ENCODE results near the gene NAGPA. TPM values are rescaled to one million over a fixed set of nuclear protein-coding genes. Genes with fewer than 3 reads are reported as not detected.

NAGPA gene
- total RNA-seq, 4 donors from 2014 or later: 19.6 to 34.7 (median 26.0) TPM

DNA sequence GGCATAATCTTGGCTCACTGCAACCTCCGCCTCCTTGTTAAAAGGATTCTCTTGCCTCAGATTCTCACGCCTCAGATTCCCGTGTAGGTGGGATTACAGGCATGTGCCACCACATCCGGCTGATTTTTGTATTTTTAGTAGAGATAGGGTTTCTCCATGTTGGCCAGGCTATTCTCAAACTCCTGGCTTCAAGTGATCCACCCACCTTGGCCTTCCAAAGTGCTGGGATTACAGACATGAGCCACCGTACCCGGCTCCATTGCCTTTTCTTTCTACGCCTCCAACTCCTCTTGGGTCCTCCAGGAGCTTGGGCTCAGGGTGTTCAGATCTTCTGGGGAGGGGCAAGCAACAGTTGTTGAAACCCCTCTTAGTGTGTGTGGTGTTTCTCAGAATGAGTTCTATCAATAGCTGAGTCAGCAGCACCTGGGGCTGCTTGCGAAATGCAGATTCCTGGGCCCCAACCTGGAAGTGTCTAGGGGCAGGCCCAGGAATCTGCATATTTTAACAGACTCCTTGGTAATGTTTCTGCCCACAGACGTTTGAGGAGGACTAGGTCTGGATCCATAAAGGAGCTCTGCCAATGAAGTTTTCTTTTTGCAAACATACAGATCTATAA is 44.2 kb downstream of the NAGPA start:
- peaks cover 0 to 11% (median 6%) of the 10 kb centered on the region in 3 donors for H3K4me1 ChIP-seq
- WGBS, 2 donors: 78 to 80% methylated on average over 9 of the region's 9 CpGs
- H3K36me3 ChIP-seq: no peaks in the 10 kb centered on the region
- H3K27ac ChIP-seq: no peak overlapping the region
- DNase-seq: no peak
- no peak overlapping the region for H3K4me3 ChIP-seq
- H3K9me3 ChIP-seq: no peaks in the 10 kb centered on the region
- intact Hi-C loops (cut with DNase I): no loop called here
- TF ChIP-seq POLR2A (IDR thresholded peaks at IDR 0.05): no peak
- TF ChIP-seq, protein P1, sequence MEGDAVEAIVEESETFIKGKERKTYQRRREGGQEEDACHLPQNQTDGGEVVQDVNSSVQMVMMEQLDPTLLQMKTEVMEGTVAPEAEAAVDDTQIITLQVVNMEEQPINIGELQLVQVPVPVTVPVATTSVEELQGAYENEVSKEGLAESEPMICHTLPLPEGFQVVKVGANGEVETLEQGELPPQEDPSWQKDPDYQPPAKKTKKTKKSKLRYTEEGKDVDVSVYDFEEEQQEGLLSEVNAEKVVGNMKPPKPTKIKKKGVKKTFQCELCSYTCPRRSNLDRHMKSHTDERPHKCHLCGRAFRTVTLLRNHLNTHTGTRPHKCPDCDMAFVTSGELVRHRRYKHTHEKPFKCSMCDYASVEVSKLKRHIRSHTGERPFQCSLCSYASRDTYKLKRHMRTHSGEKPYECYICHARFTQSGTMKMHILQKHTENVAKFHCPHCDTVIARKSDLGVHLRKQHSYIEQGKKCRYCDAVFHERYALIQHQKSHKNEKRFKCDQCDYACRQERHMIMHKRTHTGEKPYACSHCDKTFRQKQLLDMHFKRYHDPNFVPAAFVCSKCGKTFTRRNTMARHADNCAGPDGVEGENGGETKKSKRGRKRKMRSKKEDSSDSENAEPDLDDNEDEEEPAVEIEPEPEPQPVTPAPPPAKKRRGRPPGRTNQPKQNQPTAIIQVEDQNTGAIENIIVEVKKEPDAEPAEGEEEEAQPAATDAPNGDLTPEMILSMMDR (IDR thresholded peaks at IDR 0.05): no peak
- H3K27me3 ChIP-seq: peaks cover 0 to 64% (median 11%) of the 10 kb centered on the region in 4 donors

DNA sequence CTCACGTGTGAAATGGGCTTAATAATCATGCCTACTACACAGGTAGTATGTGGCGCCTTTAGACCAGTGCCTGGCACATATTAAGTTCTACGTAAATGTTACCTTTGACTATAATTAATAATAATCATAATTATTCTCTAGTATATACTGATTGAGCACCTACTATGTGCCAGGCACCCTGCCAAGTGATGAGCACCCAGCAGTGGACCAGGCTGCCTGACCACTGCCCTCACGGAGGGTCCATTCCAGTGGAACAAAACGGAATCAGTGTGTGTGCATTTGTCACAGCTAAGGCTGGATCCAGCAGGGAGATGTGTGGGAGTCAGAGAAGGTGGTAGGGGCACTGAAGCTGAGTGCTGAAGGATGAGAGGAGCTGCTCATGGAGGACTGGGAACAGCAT is 45.1 kb downstream of the NAGPA start:
- intact Hi-C loops (cut with DNase I): no loop called here
- Histone ChIP-seq H3K4me3 (no peak overlapping the region), H3K4me1 (peaks cover 0 to 11% (median 6%) of the 10 kb centered on the region in 3 donors), H3K27ac (no peak overlapping the region), H3K36me3 (no peaks in the 10 kb centered on the region), H3K27me3 (peaks cover 0 to 67% (median 11%) of the 10 kb centered on the region in 4 donors), H3K9me3 (no peaks in the 10 kb centered on the region)
- TF ChIP-seq, protein P1 (IDR thresholded peaks at IDR 0.05): no peak
- no peak for TF ChIP-seq POLR2A (IDR thresholded peaks at IDR 0.05)
- no peak for DNase-seq
- 80 to 88% methylated on average over 5 of the region's 5 CpGs for WGBS, 2 donors

DNA sequence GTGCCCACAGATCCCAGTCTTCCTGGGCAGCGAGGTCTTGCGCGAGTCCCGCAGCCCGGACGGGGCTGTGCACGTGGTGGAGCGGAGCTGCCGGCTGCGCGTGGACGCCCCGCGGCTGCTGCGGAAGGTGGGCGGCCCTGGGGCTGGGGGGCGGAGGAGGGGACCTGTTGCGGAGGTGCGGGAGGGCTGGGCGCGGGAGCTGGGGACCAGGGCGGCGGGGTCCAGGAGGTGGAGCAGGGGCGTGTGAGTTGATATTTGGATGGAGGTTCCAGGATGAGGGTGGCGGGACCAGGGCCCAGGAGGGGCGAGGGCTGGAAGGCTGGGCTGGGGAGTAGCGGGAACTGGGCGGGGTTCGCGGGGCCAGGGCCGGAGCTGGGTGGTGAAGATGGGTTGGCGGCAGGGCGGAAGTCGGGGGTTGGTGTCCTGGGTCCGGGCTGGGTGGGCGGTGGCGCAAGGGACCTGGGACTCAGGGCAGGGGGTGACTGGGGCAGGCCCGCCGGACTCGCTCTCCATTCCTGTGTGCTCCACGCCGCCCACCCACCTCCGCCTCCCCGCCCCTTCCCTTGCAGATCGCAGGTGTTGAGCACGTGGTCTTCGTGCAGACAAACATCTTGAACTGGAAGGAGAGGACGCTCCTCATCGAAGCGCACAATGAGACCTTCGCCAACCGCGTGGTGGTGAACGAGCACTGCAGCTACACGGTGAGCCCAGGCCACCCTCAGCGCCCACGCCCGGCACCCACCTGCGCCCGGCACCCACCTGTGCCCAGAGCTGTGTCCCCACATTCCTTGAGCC is 46.0 kb downstream of the NAGPA start:
- intact Hi-C loops (cut with DNase I): no loop called here
- Histone ChIP-seq H3K36me3 (no peaks in the 10 kb centered on the region), H3K9me3 (no peaks in the 10 kb centered on the region), H3K27ac (no peak overlapping the region), H3K27me3 (peaks cover 0 to 67% (median 11%) of the 10 kb centered on the region in 4 donors), H3K4me1 (peaks cover 0 to 11% (median 6%) of the 10 kb centered on the region in 3 donors), H3K4me3 (peak overlapping the region in 1 of 4 donors; percentile 5)
- DNase-seq: no peak
- WGBS, 2 donors: 43 to 65% methylated on average over 10 to 16 of the region's 60 CpGs
- TF ChIP-seq, protein P1 (IDR thresholded peaks at IDR 0.05): no peak

DNA sequence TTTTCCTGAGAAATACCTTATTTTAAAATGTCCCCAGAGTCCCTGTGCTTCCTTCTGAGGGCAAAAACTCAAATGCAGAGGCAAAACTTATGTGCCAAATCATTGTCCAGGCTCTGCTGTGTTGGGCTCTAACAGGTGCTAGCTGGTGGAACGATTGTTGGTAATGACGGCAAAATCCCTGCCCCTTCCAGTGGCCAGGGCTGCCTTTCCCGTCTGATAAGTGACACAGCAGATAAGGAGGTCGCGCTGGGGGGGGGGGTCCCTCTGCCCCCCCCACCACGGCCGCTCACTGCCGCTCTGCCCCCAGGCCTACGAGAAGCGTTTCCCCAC is 46.5 kb downstream of the NAGPA start:
- DNase-seq: no peak
- Histone ChIP-seq H3K36me3 (no peaks in the 10 kb centered on the region), H3K27ac (no peak overlapping the region), H3K9me3 (no peaks in the 10 kb centered on the region), H3K4me3 (peak overlapping the region in 1 of 4 donors; percentile 5), H3K4me1 (peaks cover 0 to 11% (median 6%) of the 10 kb centered on the region in 3 donors), H3K27me3 (peaks cover 0 to 70% (median 11%) of the 10 kb centered on the region in 4 donors)
- intact Hi-C loops (cut with DNase I): no loop called here
- no CpG with 5 or more reads among the region's 10 CpGs for WGBS, 2 donors
- no peak for TF ChIP-seq POLR2A (IDR thresholded peaks at IDR 0.05)
- TF ChIP-seq, protein P1 (IDR thresholded peaks at IDR 0.05): no peak

Data from esophagus squamous epithelium (tissue), 5 donors.